ENCODE measurements around the gene CPTP. TPM values are rescaled to one million over a fixed set of nuclear protein-coding genes. Genes with fewer than 3 reads are reported as not detected.

Gene CPTP
- 16.0 to 25.5 TPM (median 24.1 TPM) in 5 replicates for total RNA-seq (2022; extraction: Qiagen RNA extraction)

GRCh38 chr1:1324524-1325287 is at the start of gene CPTP, which contains the start of gene INTS11:
TSS of gene CPTP (plus strand) at chr1:1324802. CDS start at chr1:1326911, 2,109 bp downstream.
TSS of gene INTS11 (minus strand) at chr1:1324660. CDS start at chr1:1324608, 52 bp downstream.

GRCh38 chr1:1307923-1308755 is 16.5 kb upstream of the CPTP start, which contains the start of the genes ACAP3 and PUSL1:
TSS of gene ACAP3 (minus strand) at chr1:1307930. CDS start at chr1:1307815, 115 bp downstream.
TSS of gene PUSL1 (plus strand) at chr1:1308597. CDS start at chr1:1308644, 47 bp downstream.

GRCh38 chr1:1331068-1331965 is 6.7 kb downstream of the CPTP start, which contains the start of gene TAS1R3:
TSS of gene TAS1R3 (plus strand) at chr1:1331280. CDS start at chr1:1331346, 66 bp downstream.

GRCh38 chr1:1349256-1350012 is 24.8 kb downstream of the CPTP start, which contains the start of gene DVL1:
TSS of gene DVL1 (minus strand) at chr1:1349418. CDS start at chr1:1349065, 353 bp downstream.

GRCh38 chr1:1358433-1359271 is 34.0 kb downstream of the CPTP start, which contains the start of gene MXRA8:
TSS of gene MXRA8 (minus strand) at chr1:1358555. CDS start at chr1:1358504, 51 bp downstream.

GRCh38 chr1:1374929-1375662 is 50.5 kb downstream of the CPTP start, which contains the start of gene AURKAIP1:
TSS of gene AURKAIP1 (minus strand) at chr1:1375207. CDS start at chr1:1374756, 451 bp downstream.

Other genes with a start within 250 kb of the CPTP start
- 8.5 to 13.5 TPM (median 12.3 TPM) in 5 replicates for gene C1orf159, start 208.7 kb upstream of the CPTP start, total RNA-seq (2022; extraction: Qiagen RNA extraction)
- 0.03 TPM in 1 of 5 replicates, not detected in the others for gene TTLL10, start 150.9 kb upstream of the CPTP start, total RNA-seq (2022; extraction: Qiagen RNA extraction)
- 0.07 TPM in 1 of 5 replicates, not detected in the others for gene TNFRSF18, start 118.2 kb upstream of the CPTP start, total RNA-seq (2022; extraction: Qiagen RNA extraction)
- 0.06 to 0.15 TPM (median 0.10 TPM) in 4 of 5 replicates, not detected in the other for gene TNFRSF4, start 110.6 kb upstream of the CPTP start, total RNA-seq (2022; extraction: Qiagen RNA extraction)
- gene SDF4, start 92.8 kb upstream of the CPTP start, total RNA-seq (2022; extraction: Qiagen RNA extraction): 92.5 to 135 TPM (median 132 TPM) in 5 replicates
- 10.7 to 17.9 TPM (median 16.5 TPM) in 5 replicates for gene B3GALT6, start 92.6 kb upstream of the CPTP start, total RNA-seq (2022; extraction: Qiagen RNA extraction)
- gene C1QTNF12, start 78.1 kb upstream of the CPTP start, total RNA-seq (2022; extraction: Qiagen RNA extraction): 0.70 to 2.4 TPM (median 1.5 TPM) in 5 replicates
- 37.3 to 49.1 TPM (median 46.4 TPM) in 5 replicates for gene UBE2J2, start 50.9 kb upstream of the CPTP start, total RNA-seq (2022; extraction: Qiagen RNA extraction)
- 0.89 to 1.4 TPM (median 1.1 TPM) in 5 replicates for gene SCNN1D, start 44.4 kb upstream of the CPTP start, total RNA-seq (2022; extraction: Qiagen RNA extraction)
- 5.8 to 17.5 TPM (median 13.1 TPM) in 5 replicates for gene ACAP3, start 16.9 kb upstream of the CPTP start, total RNA-seq (2022; extraction: Qiagen RNA extraction)
- gene PUSL1, start 16.2 kb upstream of the CPTP start, total RNA-seq (2022; extraction: Qiagen RNA extraction): 12.1 to 23.7 TPM (median 21.1 TPM) in 5 replicates
- 45.7 to 59.9 TPM (median 58.4 TPM) in 5 replicates for gene INTS11, start 142 bp upstream of the CPTP start, total RNA-seq (2022; extraction: Qiagen RNA extraction)
- gene TAS1R3, start 6.5 kb downstream of the CPTP start, total RNA-seq (2022; extraction: Qiagen RNA extraction): 0.12 to 0.21 TPM (median 0.17 TPM) in 5 replicates
- 35.7 to 69.6 TPM (median 67.1 TPM) in 5 replicates for gene DVL1, start 24.6 kb downstream of the CPTP start, total RNA-seq (2022; extraction: Qiagen RNA extraction)
- 0.07 to 0.29 TPM (median 0.12 TPM) in 4 of 5 replicates, not detected in the other for gene MXRA8, start 33.8 kb downstream of the CPTP start, total RNA-seq (2022; extraction: Qiagen RNA extraction)
- 116 to 165 TPM (median 153 TPM) in 5 replicates for gene AURKAIP1, start 50.4 kb downstream of the CPTP start, total RNA-seq (2022; extraction: Qiagen RNA extraction)
- gene CCNL2, start 74.5 kb downstream of the CPTP start, total RNA-seq (2022; extraction: Qiagen RNA extraction): 29.8 to 55.4 TPM (median 47.5 TPM) in 5 replicates
- gene MRPL20, start 82.5 kb downstream of the CPTP start, total RNA-seq (2022; extraction: Qiagen RNA extraction): 122 to 160 TPM (median 123 TPM) in 5 replicates
- gene ANKRD65, start 96.5 kb downstream of the CPTP start, total RNA-seq (2022; extraction: Qiagen RNA extraction): 0.05 TPM in 1 of 5 replicates, not detected in the others
- 4.2 to 13.3 TPM (median 12.5 TPM) in 5 replicates for gene VWA1, start 110.9 kb downstream of the CPTP start, total RNA-seq (2022; extraction: Qiagen RNA extraction)
- not detected in 5 replicates for gene ATAD3C, start 124.9 kb downstream of the CPTP start, total RNA-seq (2022; extraction: Qiagen RNA extraction)
- gene ATAD3B, start 147.0 kb downstream of the CPTP start, total RNA-seq (2022; extraction: Qiagen RNA extraction): 1.7 to 3.2 TPM (median 2.8 TPM) in 5 replicates
- 25.4 to 40.1 TPM (median 36.8 TPM) in 5 replicates for gene ATAD3A, start 187.4 kb downstream of the CPTP start, total RNA-seq (2022; extraction: Qiagen RNA extraction)
- gene TMEM240, start 215.8 kb downstream of the CPTP start, total RNA-seq (2022; extraction: Qiagen RNA extraction): 0.20 to 0.52 TPM (median 0.37 TPM) in 5 replicates

Measured in A549 treated with dexamethasone at 1 μM for 4 hours (cell line).